Measurements from ENCODE around the gene ASIP.
"Not testable (repeated sequence)": the region's sequence is repeated elsewhere in the genome, so short reads cannot be mapped to it uniquely, and the experiment has no call there.

Gene ASIP

GRCh38 chr20:34240693-34241615, at the start of gene ASIP:
TSS of gene ASIP (plus strand) at chr20:34241423. CDS start at chr20:34260375, 18,952 bp downstream.
- H3K4me3 ChIP-seq (replicated peaks; ENCODE audit: low read depth, low read length): no peak within 1 kb of the TSS
- DNase-seq (ENCODE audit: low read depth): no peak

GRCh38 chr20:34193051-34193450, 48.2 kb upstream of the ASIP start:
- H3K4me3 ChIP-seq (replicated peaks; ENCODE audit: low read depth, low read length): no peak overlapping the region
- no peak for TF ChIP-seq CTCF (IDR thresholded peaks at IDR 0.05; ENCODE audit: low read length, missing control alignments)
- no peak for DNase-seq (ENCODE audit: low read depth)

More at GRCh38 chr20:34240693-34241615, at the start of gene ASIP:
- TF ChIP-seq CTCF (IDR thresholded peaks at IDR 0.05; ENCODE audit: low read length, missing control alignments): no peak

GRCh38 chr20:34199183-34199582, 42.0 kb upstream of the ASIP start:
- TF ChIP-seq CTCF (IDR thresholded peaks at IDR 0.05; ENCODE audit: low read length, missing control alignments): no peak
- H3K4me3 ChIP-seq (replicated peaks; ENCODE audit: low read depth, low read length): no peak overlapping the region
- no peak for DNase-seq (ENCODE audit: low read depth)

GRCh38 chr20:34200023-34200422, 41.2 kb upstream of the ASIP start:
- no peak overlapping the region for H3K4me3 ChIP-seq (replicated peaks; ENCODE audit: low read depth, low read length)
- no peak for DNase-seq (ENCODE audit: low read depth)
- no peak for TF ChIP-seq CTCF (IDR thresholded peaks at IDR 0.05; ENCODE audit: low read length, missing control alignments)

- no peak for TF ChIP-seq CTCF (IDR thresholded peaks at IDR 0.05; ENCODE audit: low read length, missing control alignments)
- no peak overlapping the region for H3K4me3 ChIP-seq (replicated peaks; ENCODE audit: low read depth, low read length)
- no peak for DNase-seq (ENCODE audit: low read depth)
Measured at GRCh38 chr20:34201531-34201930, 39.7 kb upstream of the ASIP start.

GRCh38 chr20:34205172-34205880, 35.9 kb upstream of the ASIP start:
- H3K4me3 ChIP-seq (replicated peaks; ENCODE audit: low read depth, low read length); DNase-seq (ENCODE audit: low read depth): not testable (repeated sequence)

- TF ChIP-seq CTCF (IDR thresholded peaks at IDR 0.05; ENCODE audit: low read length, missing control alignments): no peak
- no peak overlapping the region for H3K4me3 ChIP-seq (replicated peaks; ENCODE audit: low read depth, low read length)
- no peak for DNase-seq (ENCODE audit: low read depth)
Measured at GRCh38 chr20:34209111-34209510, 32.1 kb upstream of the ASIP start.

Measured in fibroblast of pulmonary artery (primary cell).